ENCODE data around the gene THAP10.
"Not testable (repeated sequence)": the region's sequence is repeated elsewhere in the genome, so short reads cannot be mapped to it uniquely, and the experiment has no call there.

THAP10 gene

DNA sequence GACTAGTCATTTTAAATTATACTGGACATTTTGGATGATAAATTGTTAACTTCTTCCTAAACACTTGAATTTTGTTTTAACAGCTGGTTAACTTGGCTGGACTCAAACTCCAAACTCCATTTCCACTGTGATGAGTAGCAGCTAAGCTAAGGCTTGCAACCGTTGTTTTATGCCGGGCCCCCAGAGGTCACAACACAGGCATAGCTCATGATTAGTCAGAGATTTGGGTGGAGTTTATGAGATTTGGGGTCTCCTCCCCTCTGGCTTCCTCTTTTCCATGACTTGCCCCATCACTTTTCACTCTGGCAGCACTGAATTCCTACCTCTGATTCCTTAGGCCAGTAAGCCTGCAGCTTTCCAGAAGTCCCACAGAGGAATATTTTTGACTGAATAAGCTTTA lies 12.8 kb downstream of the THAP10 start:
- H3K4me3 ChIP-seq (ENCODE audit: low read depth in 1 of 2, low read length in 1 of 2) = no peak overlapping the region
- no peaks in the 10 kb centered on the region for H3K36me3 ChIP-seq
- H3K4me1 ChIP-seq (ENCODE audit: control insufficient read depth in 1 of 2, insufficient read depth in 1 of 2, low read depth in 1 of 2, low read length in 1 of 2) = no peaks in the 10 kb centered on the region
- no peaks in the 10 kb centered on the region for H3K9me3 ChIP-seq
- H3K27ac ChIP-seq = no peak overlapping the region
- TF ChIP-seq, protein P1, sequence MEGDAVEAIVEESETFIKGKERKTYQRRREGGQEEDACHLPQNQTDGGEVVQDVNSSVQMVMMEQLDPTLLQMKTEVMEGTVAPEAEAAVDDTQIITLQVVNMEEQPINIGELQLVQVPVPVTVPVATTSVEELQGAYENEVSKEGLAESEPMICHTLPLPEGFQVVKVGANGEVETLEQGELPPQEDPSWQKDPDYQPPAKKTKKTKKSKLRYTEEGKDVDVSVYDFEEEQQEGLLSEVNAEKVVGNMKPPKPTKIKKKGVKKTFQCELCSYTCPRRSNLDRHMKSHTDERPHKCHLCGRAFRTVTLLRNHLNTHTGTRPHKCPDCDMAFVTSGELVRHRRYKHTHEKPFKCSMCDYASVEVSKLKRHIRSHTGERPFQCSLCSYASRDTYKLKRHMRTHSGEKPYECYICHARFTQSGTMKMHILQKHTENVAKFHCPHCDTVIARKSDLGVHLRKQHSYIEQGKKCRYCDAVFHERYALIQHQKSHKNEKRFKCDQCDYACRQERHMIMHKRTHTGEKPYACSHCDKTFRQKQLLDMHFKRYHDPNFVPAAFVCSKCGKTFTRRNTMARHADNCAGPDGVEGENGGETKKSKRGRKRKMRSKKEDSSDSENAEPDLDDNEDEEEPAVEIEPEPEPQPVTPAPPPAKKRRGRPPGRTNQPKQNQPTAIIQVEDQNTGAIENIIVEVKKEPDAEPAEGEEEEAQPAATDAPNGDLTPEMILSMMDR (IDR thresholded peaks at IDR 0.05) = no peak
- H3K27me3 ChIP-seq = peaks cover 16% of the 10 kb centered on the region

DNA sequence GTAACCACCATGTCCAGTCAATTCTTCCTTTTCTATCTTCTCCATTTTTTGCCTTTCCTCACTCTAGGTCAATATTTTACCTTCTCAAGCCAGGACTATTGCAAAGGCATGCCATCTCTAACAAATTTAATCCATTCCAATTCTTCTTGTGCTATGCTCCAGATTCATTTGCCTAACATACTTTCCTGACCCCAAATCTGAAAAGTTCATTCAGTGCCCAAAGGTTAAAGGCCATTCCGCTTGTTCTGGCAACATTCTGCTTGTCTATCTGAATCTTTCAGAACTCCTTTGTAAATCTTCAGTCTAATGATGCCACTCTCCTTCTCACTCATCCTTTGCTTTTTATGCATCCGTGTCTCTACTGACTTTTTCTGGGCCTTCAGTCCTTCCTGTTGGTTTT lies 15.6 kb downstream of the THAP10 start:
- H3K27me3 ChIP-seq = peaks cover 29% of the 10 kb centered on the region
- H3K27ac ChIP-seq = no peak overlapping the region
- H3K4me3 ChIP-seq (ENCODE audit: low read depth in 1 of 2, low read length in 1 of 2) = no peak overlapping the region
- no peaks in the 10 kb centered on the region for H3K9me3 ChIP-seq
- H3K36me3 ChIP-seq = no peaks in the 10 kb centered on the region
- TF ChIP-seq, protein P1 (IDR thresholded peaks at IDR 0.05) = no peak
- no peaks in the 10 kb centered on the region for H3K4me1 ChIP-seq (ENCODE audit: control insufficient read depth in 1 of 2, insufficient read depth in 1 of 2, low read depth in 1 of 2, low read length in 1 of 2)

DNA sequence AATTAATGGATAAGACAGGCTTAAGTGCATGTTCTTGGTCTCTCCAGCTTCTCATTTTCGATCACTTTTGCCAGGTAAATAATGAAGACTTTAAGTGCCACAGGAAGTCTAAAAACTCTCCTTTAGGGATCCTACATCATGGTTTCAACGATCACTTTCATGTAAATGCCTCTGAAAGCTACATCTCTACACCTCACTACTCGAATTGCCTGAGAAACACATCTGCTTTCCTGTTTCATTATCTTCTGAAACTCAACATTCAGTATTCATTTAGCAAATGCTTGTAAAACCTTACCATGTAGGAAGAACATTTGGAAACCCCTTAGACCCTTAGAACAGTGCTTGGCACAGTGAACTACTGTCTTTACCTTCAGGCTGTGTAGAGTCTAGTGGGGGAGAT lies 16.2 kb downstream of the THAP10 start:
- Histone ChIP-seq H3K27me3 (peaks cover 29% of the 10 kb centered on the region), H3K36me3 (no peaks in the 10 kb centered on the region), H3K9me3 (no peaks in the 10 kb centered on the region), H3K4me1 (ENCODE audit: control insufficient read depth in 1 of 2, insufficient read depth in 1 of 2, low read depth in 1 of 2, low read length in 1 of 2) (no peaks in the 10 kb centered on the region), H3K27ac (no peak overlapping the region), H3K4me3 (ENCODE audit: low read depth in 1 of 2, low read length in 1 of 2) (no peak overlapping the region)
- TF ChIP-seq, protein P1 (IDR thresholded peaks at IDR 0.05) = no peak

GRCh38 chr15:70875001-70875782 lies 17.0 kb downstream of the THAP10 start:
- Histone ChIP-seq H3K9me3 (no peaks in the 10 kb centered on the region), H3K27ac (no peak overlapping the region), H3K4me3 (ENCODE audit: low read depth in 1 of 2, low read length in 1 of 2) (no peak overlapping the region), H3K4me1 (ENCODE audit: control insufficient read depth in 1 of 2, insufficient read depth in 1 of 2, low read depth in 1 of 2, low read length in 1 of 2) (no peaks in the 10 kb centered on the region), H3K36me3 (no peaks in the 10 kb centered on the region), H3K27me3 (peaks cover 29% of the 10 kb centered on the region)
- TF ChIP-seq, protein P1 (IDR thresholded peaks at IDR 0.05) = no peak

- no peak overlapping the region for H3K27ac ChIP-seq
- H3K27me3 ChIP-seq = peaks cover 32% of the 10 kb centered on the region
- H3K36me3 ChIP-seq = no peaks in the 10 kb centered on the region
- TF ChIP-seq, protein P1 (IDR thresholded peaks at IDR 0.05) = no peak
- H3K4me1 ChIP-seq (ENCODE audit: control insufficient read depth in 1 of 2, insufficient read depth in 1 of 2, low read depth in 1 of 2, low read length in 1 of 2) = no peaks in the 10 kb centered on the region
- H3K9me3 ChIP-seq = no peaks in the 10 kb centered on the region
- no peak overlapping the region for H3K4me3 ChIP-seq (ENCODE audit: low read depth in 1 of 2, low read length in 1 of 2)
These were observed 18.8 kb downstream of the THAP10 start for GRCh38 chr15:70873232-70874054.

DNA sequence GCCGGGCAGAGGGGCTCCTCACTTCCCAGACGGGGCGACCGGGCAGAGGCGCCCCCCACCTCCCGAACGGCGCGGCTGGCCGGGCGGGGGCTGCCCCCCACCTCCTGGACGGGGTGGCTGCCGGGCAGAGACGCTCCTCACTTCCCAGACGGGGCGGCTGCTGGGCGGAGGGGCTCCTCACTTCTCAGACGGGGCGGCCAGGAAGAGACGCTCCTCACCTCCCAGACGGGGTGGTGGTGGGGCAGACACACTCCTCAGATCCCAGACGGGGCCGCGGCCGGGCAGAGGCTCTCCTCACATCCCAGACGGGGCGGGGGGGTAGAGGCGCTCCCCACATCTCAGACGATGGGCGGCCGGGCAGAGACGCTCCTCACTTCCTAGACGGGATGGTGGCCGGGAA lies 20.7 kb downstream of the THAP10 start:
- not testable (repeated sequence) for H3K36me3 ChIP-seq; H3K9me3 ChIP-seq; H3K4me1 ChIP-seq (ENCODE audit: control insufficient read depth in 1 of 2, insufficient read depth in 1 of 2, low read depth in 1 of 2, low read length in 1 of 2); H3K4me3 ChIP-seq (ENCODE audit: low read depth in 1 of 2, low read length in 1 of 2); H3K27ac ChIP-seq
- H3K27me3 ChIP-seq = peaks cover 44% of the 10 kb centered on the region
